Aorta (tissue), 5 donors: ENCODE data around the gene CRACR2B. TPM values are rescaled to one million over a fixed set of nuclear protein-coding genes. Genes with fewer than 3 reads are reported as not detected.

Source experiments
- ATAC-seq: fragments of 200-7000 bp; cut with Tn5 transposase; one replicate; pipeline ENCODE4 v1.9.1; 2022; ENCODE audit warnings: moderate library complexity; ENCODE audit not compliant: low FRiP score
- DNase-seq, 2 donors: peaks; one replicate each; pipeline ENCODE4 v3.0.0-alpha.2; 2020
- H3K27ac ChIP-seq, 2 donors: one replicate each; pipeline ENCODE4 v1.5.1; 2013; ENCODE audit warnings: low read length in 2 of 2, mild to moderate bottlenecking in 2 of 2, moderate library complexity in 2 of 2, control low read depth in 1 of 2, inconsistent platforms in 1 of 2, low read depth in 1 of 2
- H3K27me3 ChIP-seq, 2 donors: one replicate each; pipeline ENCODE4 v1.6.1; 2013; ENCODE audit warnings: control low read depth in 1 of 2, low read length in 1 of 2, mild to moderate bottlenecking in 1 of 2, moderate library complexity in 1 of 2; ENCODE audit not compliant: insufficient read depth in 2 of 2, control insufficient read depth in 1 of 2
- H3K36me3 ChIP-seq, 2 donors: one replicate each; pipeline ENCODE4 v1.6.1; 2013; ENCODE audit warnings: control low read depth in 1 of 2, low read length in 1 of 2, mild to moderate bottlenecking in 1 of 2; ENCODE audit not compliant: insufficient read depth in 2 of 2, control insufficient read depth in 1 of 2
- H3K4me1 ChIP-seq, 2 donors: one replicate each; pipeline ENCODE4 v1.6.1; 2013; ENCODE audit warnings: low read length in 2 of 2, control low read depth in 1 of 2, mild to moderate bottlenecking in 1 of 2, moderate library complexity in 1 of 2; ENCODE audit not compliant: insufficient read depth in 2 of 2, control insufficient read depth in 1 of 2
- H3K4me3 ChIP-seq, 2 donors: one replicate each; pipeline ENCODE4 v1.5.1; 2013; ENCODE audit warnings: low read length in 2 of 2, control low read depth in 1 of 2, mild to moderate bottlenecking in 1 of 2
- H3K9me3 ChIP-seq: one replicate; pipeline ENCODE4 v1.6.1; 2013; ENCODE audit warnings: mild to moderate bottlenecking, low read length; ENCODE audit not compliant: control insufficient read depth
- WGBS, 2 donors: extraction: QIAGEN DNeasy Blood & Tissue Kit; methylation state at CpG; one replicate each; pipeline ENCODE4 v1.1.7; 2013; 5-methylcytosine and 5-hydroxymethylcytosine counted together
- intact Hi-C, 2 donors: fragments of 100-400 bp; cut with DNase I; formaldehyde crosslinking; loops; one replicate each; pipeline versions ENCODE4 v1.14.2 to v1.15.0; 2022
- polyA plus RNA-seq, 2 donors: library from polyadenylated mRNA; stranded (reverse); fragments of 200-250 nt; gene quantifications; one replicate each; pipeline ENCODE4 v1.2.3, GENCODE V29; 2013
- total RNA-seq, 2 donors: library from RNA; stranded (reverse); fragmentation: NEBNext Ultra II Directional; extraction: Animal tissue kit (Norgen Biotek cat#: 25700); gene quantifications; one replicate each; pipeline ENCODE4 v1.2.1, GENCODE V29; 2021
- donor health status: healthy with polysubstance abuse.
- donor health status: Bipolar disorder and iron deficiency.
- donor health status: DM: no; HTN: no; CAD: no.
- donor health status: DM: no; HTN: no; CAD: no.
- donor health status: DM: yes; HTN: yes; CAD: no.

The CRACR2B gene
- total and polyA plus RNA-seq, 4 donors = 2.2 to 10.5 (median 7.4) TPM

DNA sequence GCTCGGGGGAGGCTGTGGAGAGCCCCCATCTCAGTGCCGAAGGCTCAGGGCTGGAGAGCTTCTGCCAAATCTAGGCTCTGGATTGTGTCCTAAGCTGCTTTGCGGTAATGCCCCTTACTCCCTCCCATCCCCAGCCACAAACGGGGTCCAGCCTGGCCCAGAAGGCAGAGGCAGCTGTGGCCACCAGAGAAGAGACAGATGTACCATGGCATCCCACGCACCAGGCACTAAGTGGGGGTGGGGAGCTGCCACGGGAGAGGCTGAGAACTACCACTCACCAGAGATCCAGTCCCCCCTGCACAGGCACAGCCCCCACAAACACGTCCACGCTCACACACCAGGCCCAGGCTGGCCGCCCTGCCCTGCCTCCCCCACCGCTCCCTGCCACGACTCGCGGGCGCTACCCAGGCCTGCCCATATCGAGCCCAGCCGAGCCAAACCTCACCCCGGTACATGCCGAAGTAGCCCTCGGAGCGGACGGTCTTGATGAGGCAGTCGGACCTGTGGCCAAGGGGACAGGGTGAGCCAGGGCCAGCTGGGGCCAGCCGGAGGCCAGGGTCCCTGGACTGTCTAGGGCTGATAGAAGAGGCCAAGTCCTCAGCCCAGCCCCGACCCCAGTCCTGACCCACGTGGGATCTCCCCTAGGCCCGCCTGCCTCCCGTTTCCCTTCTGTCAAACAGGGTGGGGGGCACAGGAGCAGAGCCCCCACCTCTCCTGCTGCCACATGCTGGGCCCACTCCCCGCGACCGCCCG is 33.5 kb upstream of the CRACR2B start:
- WGBS, 2 donors = 92 to 93% methylated on average over 30 to 31 of the region's 31 CpGs
- Histone ChIP-seq H3K36me3 (no peaks in the 10 kb centered on the region), H3K27me3 (no peaks in the 10 kb centered on the region), H3K27ac (no peak overlapping the region), H3K4me1 (no peaks in the 10 kb centered on the region), H3K4me3 (no peak overlapping the region), H3K9me3 (no peaks in the 10 kb centered on the region)
- ATAC-seq = no peak
- intact Hi-C loops = no loop called here
- no peak for DNase-seq

DNA sequence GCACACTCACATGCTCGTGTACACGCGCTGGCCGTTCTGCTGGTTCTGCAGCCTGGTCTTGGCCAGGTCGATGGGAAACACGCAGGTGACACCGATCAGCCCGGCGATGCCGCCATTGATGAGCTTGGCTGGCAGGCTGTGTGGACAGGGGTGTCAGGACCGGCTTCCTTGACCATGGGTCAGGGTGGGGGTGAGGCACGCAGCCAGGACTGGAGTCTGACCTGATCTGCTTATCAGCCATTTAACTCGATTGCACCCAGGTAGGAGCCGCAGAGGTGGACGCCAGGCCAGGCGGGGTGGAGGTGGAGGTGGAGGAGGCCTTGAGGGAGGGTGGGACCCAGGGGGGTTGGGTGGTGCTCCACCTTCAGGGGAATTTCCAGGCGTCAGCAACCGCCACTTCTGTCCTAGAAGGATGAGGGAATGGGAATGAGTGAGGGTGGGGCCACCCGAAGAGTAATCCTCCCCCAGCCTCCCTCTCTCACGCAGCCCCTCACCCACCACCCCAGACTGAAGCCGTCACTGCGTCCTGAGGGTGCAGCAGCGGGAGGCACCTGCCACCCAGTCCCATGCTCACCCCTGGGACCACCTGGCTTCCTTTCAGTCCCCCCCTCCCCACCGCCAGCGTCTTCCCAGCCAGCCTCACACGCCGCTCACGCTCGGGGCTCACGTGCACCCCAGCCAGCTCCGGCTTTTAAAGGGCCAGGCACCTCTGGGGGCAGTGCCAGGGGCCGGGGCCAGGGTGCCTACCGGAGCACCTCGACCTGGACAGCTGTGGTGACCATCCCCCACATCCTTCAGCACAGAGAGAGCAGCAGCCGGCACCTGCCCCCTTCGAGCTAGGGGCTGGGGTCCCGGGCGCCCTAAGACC is 32.7 kb upstream of the CRACR2B start:
- H3K27ac ChIP-seq = no peak overlapping the region
- no peak overlapping the region for H3K4me3 ChIP-seq
- 63 to 65% methylated on average over 37 to 38 of the region's 38 CpGs for WGBS, 2 donors
- no peaks in the 10 kb centered on the region for H3K27me3 ChIP-seq
- H3K9me3 ChIP-seq = no peaks in the 10 kb centered on the region
- H3K4me1 ChIP-seq = no peaks in the 10 kb centered on the region
- no peaks in the 10 kb centered on the region for H3K36me3 ChIP-seq
- intact Hi-C loops = no loop called here
- no peak for DNase-seq
- ATAC-seq = no peak

DNA sequence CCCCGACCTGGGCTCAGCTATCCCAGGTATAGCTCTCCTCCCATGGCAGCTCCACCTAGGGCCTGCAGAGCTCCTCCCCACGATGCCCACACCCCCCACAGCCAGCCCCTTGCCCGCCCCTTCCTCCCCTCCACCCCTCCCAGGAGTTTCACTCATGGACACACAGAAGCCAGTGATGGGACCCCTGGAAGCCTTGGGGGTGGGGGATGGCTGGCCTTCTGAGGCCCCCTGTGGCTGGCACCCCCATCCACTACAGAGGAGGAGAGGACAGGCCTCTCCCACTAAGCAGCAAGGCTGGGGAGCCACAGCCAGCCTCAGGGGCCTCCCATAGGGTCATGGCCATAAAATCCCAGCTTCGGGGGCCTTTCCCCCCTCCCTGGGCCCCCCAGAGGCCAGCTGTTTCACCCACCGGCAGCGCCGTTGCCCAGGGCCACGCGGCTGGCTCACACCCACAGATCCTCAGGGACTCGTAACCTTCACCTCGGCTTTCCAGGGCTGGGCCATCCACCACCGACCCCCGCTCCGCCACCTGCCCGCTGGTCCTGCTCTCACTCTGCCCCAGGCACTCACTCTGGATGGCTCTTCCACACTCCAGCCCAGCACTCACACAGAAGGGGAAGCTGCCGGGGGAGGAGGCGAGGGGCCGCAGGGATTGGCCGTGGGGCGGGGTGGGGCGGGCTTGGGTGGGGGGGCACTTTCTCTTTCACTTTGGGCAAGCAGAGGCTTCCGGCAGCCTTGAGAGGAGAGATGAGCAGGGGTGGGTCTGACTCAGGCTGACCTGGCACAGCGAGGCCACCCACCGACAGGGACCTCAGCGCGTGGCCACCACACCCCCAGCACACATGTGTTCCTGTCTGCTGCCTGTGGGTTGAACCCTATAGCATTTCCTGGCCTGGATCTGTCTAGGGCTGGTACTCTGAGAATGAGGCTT is 31.8 kb upstream of the CRACR2B start:
- ATAC-seq (peak; percentile 75), DNase-seq (peak; percentile 86 to 90)
- H3K36me3 ChIP-seq = no peaks in the 10 kb centered on the region
- intact Hi-C loops = no loop called here
- H3K27ac ChIP-seq = peak overlapping the region in 1 of 2 donors; percentile 14
- no peaks in the 10 kb centered on the region for H3K27me3 ChIP-seq
- no peaks in the 10 kb centered on the region for H3K4me1 ChIP-seq
- H3K9me3 ChIP-seq = no peaks in the 10 kb centered on the region
- H3K4me3 ChIP-seq = peak overlapping the region; percentile 7 to 18
- 7 to 10% methylated on average over 26 of the region's 26 CpGs for WGBS, 2 donors

DNA sequence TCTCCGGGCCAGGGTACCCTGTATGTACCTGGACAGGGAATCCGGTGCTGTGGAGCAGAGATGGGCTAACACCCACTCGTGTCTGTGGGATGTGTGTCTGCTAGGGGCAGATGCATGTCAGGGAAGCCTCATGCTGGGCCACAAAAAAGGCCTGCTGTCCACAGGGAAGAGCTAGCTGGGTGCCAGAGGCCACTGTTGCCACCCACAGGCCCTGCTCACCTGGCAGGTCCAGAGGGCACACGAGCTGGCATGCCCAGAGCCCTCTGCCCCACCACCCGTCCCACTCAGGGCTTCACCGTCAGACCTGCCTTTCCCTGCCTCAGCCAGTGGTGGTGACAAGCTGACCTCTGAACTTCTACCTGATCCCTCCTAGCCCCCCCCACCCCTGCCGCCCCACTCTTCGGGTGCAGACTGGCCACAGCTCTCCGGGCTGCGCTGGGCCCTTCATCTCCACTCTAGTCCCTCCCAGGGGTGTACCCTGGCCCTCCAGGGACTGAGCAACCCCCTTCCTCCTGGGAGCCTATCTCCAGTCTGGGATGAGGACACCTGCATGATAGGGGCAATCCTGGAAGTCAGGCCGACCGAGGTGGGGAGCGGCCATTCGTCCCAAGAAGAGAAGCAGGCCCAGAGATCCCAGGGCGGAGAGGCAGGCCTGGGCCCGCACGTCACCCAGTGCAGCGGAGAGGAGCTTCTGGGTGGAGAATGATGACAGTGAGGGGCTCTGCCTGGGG is 31.0 kb upstream of the CRACR2B start:
- Histone ChIP-seq H3K4me1 (no peaks in the 10 kb centered on the region), H3K4me3 (peak overlapping the region; percentile 45 to 54), H3K36me3 (no peaks in the 10 kb centered on the region), H3K27ac (peak overlapping the region in 1 of 2 donors; percentile 14), H3K27me3 (no peaks in the 10 kb centered on the region), H3K9me3 (no peaks in the 10 kb centered on the region)
- 24 to 25% methylated on average over 18 of the region's 18 CpGs for WGBS, 2 donors
- intact Hi-C loops = no loop called here
- no peak for ATAC-seq
- DNase-seq = no peak

DNA sequence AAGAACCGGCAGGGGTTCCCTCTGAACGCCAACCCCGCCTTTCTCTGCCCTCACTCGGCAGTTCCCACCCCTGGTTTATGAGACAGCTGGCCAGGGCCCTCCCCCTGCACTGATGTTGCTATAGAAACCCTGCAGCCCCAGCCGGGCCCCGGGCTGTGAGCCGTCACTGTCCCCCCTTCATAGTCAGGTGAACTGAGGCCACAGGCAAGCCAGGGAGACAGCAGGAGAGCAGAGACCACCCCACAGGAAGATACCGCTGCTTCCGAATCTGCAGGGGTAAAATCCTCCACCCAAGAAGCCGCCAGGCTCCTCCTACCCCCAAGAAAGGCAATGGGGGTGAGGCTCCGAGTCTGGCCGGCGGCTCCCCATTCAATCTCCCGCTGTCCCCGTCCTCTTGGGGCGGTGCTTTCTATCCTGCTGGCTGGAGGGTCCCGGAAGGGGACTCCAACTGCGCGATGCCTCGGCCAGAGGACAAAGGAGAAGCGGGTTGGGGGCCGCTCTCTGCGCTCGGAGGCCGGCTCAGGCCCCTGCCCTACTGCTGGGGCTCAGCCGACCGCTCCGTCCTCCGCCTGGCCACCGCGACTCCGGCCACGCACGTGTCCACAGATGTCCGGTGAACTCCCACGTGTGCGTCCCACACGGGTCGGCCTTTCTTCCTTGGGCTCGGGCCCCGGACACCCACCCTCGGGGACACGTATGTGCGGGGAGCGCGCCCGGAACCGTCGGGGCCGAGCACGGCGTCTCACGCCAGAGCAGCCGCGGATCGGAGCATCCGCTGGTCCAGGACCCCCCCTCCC is 30.2 kb upstream of the CRACR2B start:
- no peaks in the 10 kb centered on the region for H3K4me1 ChIP-seq
- ATAC-seq (peak; percentile 70), DNase-seq (peak; percentile 83 to 89)
- WGBS, 2 donors = 0 to 1% methylated on average over 56 to 57 of the region's 57 CpGs
- no peaks in the 10 kb centered on the region for H3K9me3 ChIP-seq
- no peaks in the 10 kb centered on the region for H3K36me3 ChIP-seq
- intact Hi-C loops = no loop called here
- peak overlapping the region in 1 of 2 donors; percentile 11 for H3K27ac ChIP-seq
- no peaks in the 10 kb centered on the region for H3K27me3 ChIP-seq
- H3K4me3 ChIP-seq = peak overlapping the region; percentile 45 to 54

DNA sequence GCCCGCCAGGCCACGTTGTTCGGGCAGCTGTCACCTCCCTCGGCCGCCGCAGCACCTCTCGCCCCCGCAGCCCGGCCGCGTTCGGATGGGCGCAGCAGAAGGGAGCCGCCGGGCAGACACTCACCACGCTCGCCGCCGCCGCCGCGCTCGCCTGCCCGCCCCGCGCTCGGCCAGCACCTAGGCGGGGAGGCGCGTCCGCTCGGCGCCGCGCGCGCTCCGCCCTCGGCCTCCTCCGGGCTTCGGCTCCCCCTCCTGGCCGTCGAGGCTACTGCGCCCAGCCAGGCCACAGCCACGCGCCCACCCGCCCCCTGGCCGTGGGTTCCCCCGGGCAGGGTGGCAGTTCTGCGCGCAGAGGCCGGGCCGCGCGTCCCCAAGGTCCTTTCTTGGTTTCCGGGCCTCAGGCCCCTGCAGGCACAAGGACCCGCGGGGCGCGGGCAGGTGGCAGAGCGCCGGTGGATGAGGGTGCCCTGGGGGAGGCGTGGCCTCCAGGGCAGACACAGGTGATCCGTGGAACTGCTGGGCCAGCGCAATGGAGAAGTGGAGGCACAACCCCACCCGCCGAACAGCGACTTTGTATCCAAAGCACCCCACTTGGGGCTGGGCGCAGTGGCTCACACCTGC is 29.5 kb upstream of the CRACR2B start, which contains the start of gene SLC25A22:
Gene SLC25A22 (minus strand): TSS at position 189 of the 621 bp plus-strand sequence. CDS start 3,275 bp downstream, outside the sequence.
- DNase-seq = peak; percentile 83 to 94

DNA sequence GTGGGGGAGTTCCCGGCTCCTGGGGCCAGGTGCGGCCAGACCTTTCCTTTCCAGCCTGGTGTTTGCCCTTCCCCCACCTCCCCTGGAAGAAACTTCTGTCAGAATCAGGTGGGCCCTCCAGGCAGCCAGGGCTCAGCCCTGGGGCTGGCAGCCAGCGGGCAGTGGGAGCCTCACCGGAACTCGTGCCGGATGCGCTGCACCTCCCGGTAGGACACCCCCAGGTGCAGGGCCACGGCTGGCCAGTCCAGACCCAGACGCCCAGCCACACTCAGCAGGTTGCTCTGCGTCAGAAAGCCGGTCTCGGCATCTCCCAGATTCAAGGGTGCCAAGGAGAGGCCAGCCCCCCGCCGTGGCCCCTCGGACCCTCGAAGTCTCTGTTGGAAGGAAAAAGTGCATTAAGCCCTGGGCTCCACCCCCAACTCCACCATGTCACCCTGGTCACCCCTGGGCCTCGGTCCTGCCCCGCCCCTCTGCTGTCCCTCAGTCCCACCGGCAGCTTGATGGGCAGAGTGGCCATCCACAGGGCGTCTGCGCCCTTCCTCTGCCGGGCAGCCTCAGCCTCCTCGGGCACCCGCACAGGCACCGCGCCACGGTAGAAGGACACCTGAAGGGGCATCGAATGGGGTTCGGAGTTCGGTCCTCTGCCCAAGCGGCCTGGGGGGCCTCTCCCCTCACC is 27.9 kb upstream of the CRACR2B start:
- DNase-seq = no peak
- H3K4me3 ChIP-seq = no peak overlapping the region
- H3K4me1 ChIP-seq = no peaks in the 10 kb centered on the region
- H3K36me3 ChIP-seq = no peaks in the 10 kb centered on the region
- 93 to 95% methylated on average over 32 of the region's 32 CpGs for WGBS, 2 donors
- intact Hi-C loops = no loop called here
- H3K27me3 ChIP-seq = no peaks in the 10 kb centered on the region
- no peaks in the 10 kb centered on the region for H3K9me3 ChIP-seq
- H3K27ac ChIP-seq = no peak overlapping the region
- no peak for ATAC-seq

More for the DNA sequence above, 29.5 kb upstream of the CRACR2B start, which contains the start of gene SLC25A22:
- H3K27me3 ChIP-seq = no peaks in the 10 kb centered on the region
- H3K27ac ChIP-seq = peak within 1 kb of the TSS in 1 of 2 donors; percentile 11
- WGBS, 2 donors = 4 to 7% methylated on average over 43 to 69 of the region's 69 CpGs
- H3K36me3 ChIP-seq = no peaks in the 10 kb centered on the region
- intact Hi-C loops = no loop called here
- H3K4me3 ChIP-seq = peak within 1 kb of the TSS; percentile 45 to 54
- no peaks in the 10 kb centered on the region for H3K9me3 ChIP-seq
- no peaks in the 10 kb centered on the region for H3K4me1 ChIP-seq
- ATAC-seq = peak; percentile 75
